ENCODE results near the gene STAU1.
"Not testable (repeated sequence)": the region's sequence is repeated elsewhere in the genome, so short reads cannot be mapped to it uniquely, and the experiment has no call there.

STAU1 gene

DNA sequence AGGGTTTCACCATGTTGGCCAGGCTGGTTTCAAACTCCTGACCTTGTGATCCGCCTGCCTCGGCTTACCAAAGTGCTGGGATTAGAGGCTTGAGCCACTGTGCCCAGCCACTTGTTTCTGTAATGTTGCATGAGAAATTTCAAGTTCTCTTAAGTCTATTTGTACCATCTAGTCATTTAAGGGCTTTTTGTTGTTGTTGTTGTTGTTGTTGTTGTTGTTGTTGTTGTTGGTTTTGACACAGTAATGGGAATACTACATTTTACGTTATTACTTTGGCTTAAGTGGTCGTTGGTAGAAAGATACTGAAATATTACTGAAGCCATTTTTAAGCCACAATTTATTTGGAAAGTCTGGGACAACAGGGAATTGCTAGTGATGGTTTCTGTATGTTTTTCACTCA lies 90.0 kb downstream of the STAU1 start:
- TF ChIP-seq ZFX (IDR thresholded peaks at IDR 0.05; ENCODE audit: borderline replicate concordance) (no peak), CTCF (IDR thresholded peaks at IDR 0.05) (no peak)

DNA sequence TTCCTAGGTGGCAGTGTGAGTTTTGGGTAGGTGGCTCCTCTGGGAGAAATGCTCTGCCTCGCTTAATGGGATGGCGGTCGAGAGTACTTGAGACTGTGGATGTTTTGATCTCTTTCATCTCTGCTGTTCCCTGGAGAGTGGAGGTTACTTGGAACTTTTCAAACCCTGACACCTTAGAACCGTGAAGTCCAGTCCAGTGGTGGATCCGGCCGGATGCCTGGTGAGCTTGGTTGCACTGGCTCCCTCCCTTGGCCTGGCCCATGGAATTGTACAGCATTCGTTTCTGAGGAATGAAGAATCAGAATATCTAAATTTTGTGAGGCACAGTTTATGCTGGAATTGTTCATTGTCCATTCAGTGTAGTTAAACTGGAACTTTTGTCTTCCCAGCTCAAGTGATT lies 91.0 kb downstream of the STAU1 start:
- no peak overlapping the region for H3K27ac ChIP-seq
- TF ChIP-seq CTCF (IDR thresholded peaks at IDR 0.05) (no peak), ZFX (IDR thresholded peaks at IDR 0.05; ENCODE audit: borderline replicate concordance) (no peak)

More for the DNA sequence above, 90.0 kb downstream of the STAU1 start:
- no peak overlapping the region for H3K27ac ChIP-seq

DNA sequence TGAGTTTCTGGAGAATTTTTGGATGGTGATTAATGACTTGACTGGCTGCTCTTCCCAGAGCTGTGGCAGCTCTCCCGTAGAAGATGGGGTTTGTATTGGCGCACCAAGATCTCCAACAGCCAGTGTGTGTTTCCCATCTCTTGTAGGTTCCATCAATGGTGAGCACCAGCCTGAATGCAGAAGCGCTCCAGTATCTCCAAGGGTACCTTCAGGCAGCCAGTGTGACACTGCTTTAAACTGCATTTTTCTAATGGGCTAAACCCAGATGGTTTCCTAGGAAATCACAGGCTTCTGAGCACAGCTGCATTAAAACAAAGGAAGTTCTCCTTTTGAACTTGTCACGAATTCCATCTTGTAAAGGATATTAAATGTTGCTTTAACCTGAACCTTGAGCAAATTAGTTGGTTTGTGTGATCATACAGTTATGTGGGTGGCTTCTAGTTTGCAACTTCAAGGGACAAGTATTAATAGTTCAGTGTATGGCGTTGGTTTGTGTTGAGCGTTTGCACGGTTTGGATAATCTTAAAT lies 91.9 kb downstream of the STAU1 start:
- TF ChIP-seq ZFX (IDR thresholded peaks at IDR 0.05; ENCODE audit: borderline replicate concordance) (no peak), CTCF (IDR thresholded peaks at IDR 0.05) (no peak)
- H3K27ac ChIP-seq: no peak overlapping the region

GRCh38 chr20:49091762-49092161 lies 96.4 kb downstream of the STAU1 start:
- no peak overlapping the region for H3K27ac ChIP-seq
- TF ChIP-seq CTCF (IDR thresholded peaks at IDR 0.05) (no peak), ZFX (IDR thresholded peaks at IDR 0.05; ENCODE audit: borderline replicate concordance) (no peak)

- TF ChIP-seq CTCF (IDR thresholded peaks at IDR 0.05) (no peak), ZFX (IDR thresholded peaks at IDR 0.05; ENCODE audit: borderline replicate concordance) (no peak)
Observed at GRCh38 chr20:49091104-49091503, 97.0 kb downstream of the STAU1 start.

GRCh38 chr20:49082295-49082694 lies 105.8 kb downstream of the STAU1 start:
- not testable (repeated sequence) for H3K27ac ChIP-seq

More at GRCh38 chr20:49091104-49091503, 97.0 kb downstream of the STAU1 start:
- H3K27ac ChIP-seq: no peak overlapping the region

GRCh38 chr20:49078310-49078709 lies 109.8 kb downstream of the STAU1 start:
- TF ChIP-seq ZFX (IDR thresholded peaks at IDR 0.05; ENCODE audit: borderline replicate concordance) (no peak), CTCF (IDR thresholded peaks at IDR 0.05) (no peak)
- no peak overlapping the region for H3K27ac ChIP-seq

- TF ChIP-seq ZFX (IDR thresholded peaks at IDR 0.05; ENCODE audit: borderline replicate concordance) (no peak), CTCF (IDR thresholded peaks at IDR 0.05) (no peak)
- no peak overlapping the region for H3K27ac ChIP-seq
Observed at GRCh38 chr20:49074521-49074920, 113.6 kb downstream of the STAU1 start.

Measured in 22Rv1 (cell line).